Measurements from ENCODE around the gene CEND1. TPM values are rescaled to one million over a fixed set of nuclear protein-coding genes. Genes with fewer than 3 reads are reported as not detected.

Gene CEND1
- polyA plus RNA-seq, 3 donors, result 0.04 to 0.09 TPM; not detected in 1

DNA sequence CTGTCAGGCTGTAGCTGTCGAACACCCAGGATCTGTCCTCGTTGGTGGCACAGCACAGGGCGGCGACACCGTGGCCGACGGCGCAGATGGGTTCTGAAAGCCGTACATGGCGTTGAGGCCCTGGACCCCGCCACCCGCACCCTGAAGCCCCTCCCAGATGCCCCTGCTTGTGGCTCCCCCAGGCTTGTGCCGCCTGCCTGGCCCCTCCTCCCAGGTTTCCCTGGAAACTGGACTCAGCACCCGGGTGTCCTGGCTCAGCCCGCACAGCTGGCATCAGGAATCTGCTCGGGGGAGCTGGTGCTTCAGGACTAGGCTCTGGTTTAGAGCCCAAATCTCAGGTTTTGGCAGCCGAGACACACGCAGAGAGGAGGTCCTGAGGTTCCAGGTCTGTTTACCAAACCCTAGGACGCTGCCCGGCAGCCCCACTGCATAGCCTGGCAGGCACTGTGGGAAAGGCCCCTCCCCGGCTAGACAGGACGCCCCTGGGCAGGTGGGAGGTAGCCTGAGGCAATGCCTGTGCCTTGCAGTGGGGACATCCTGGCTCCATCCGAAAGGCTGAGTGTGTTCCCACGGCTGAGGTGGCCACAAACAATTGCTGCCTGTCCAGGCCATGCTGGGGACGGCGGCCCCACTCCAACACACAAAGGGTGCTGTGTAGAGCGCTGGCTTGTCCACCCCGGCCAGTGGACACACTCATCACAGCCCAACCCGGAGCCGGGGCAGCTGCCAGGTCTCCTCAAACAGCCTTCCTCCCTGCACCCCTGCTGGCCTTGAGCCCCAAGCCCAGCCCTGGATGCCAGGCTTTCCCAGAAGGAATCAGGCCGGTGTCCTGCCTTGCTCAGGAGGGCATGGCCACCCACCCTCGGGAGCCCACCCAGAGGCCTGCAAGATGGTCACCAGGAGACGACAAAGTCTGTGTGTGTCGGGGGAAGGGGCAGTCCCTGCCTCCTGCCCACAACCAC, 17.2 kb downstream of the CEND1 start:
- 78 to 80% (median 79%) methylated on average over 33 to 34 of the region's 34 CpGs for WGBS, 3 donors
- no peak overlapping the region for H3K27ac ChIP-seq (ENCODE audit: low read depth, low read length)

DNA sequence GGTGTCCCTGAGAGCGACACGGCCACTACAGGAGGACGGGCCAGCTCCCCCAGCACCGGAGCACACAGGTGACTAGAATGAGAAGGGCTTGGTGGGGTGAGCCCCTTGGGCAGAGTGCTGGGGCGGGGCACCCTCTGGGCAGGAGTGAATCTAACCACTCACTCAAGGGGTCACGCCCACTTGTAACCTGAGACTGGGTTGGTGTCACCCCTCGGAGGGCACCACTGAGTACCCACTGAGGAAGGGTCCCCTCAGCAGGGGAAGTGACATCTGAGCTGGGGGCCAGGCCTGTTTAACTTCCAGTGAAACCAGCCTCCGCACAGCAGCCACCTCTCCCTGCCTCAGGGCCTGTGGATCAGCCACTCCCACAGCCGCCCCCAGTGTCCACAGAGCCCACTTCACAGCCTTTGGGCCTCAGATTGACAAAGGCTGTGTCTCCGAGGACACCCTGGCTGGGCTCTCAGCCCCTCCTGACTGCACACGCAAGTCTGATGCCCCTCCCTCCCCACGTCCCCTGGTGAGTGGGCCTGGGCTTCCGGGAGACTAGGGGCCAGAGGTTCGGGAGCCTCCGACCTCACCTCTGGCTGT, 18.2 kb downstream of the CEND1 start:
- WGBS, 3 donors, result 81 to 88% (median 87%) methylated on average over 12 to 15 of the region's 15 CpGs
- no peak overlapping the region for H3K27ac ChIP-seq (ENCODE audit: low read depth, low read length)

DNA sequence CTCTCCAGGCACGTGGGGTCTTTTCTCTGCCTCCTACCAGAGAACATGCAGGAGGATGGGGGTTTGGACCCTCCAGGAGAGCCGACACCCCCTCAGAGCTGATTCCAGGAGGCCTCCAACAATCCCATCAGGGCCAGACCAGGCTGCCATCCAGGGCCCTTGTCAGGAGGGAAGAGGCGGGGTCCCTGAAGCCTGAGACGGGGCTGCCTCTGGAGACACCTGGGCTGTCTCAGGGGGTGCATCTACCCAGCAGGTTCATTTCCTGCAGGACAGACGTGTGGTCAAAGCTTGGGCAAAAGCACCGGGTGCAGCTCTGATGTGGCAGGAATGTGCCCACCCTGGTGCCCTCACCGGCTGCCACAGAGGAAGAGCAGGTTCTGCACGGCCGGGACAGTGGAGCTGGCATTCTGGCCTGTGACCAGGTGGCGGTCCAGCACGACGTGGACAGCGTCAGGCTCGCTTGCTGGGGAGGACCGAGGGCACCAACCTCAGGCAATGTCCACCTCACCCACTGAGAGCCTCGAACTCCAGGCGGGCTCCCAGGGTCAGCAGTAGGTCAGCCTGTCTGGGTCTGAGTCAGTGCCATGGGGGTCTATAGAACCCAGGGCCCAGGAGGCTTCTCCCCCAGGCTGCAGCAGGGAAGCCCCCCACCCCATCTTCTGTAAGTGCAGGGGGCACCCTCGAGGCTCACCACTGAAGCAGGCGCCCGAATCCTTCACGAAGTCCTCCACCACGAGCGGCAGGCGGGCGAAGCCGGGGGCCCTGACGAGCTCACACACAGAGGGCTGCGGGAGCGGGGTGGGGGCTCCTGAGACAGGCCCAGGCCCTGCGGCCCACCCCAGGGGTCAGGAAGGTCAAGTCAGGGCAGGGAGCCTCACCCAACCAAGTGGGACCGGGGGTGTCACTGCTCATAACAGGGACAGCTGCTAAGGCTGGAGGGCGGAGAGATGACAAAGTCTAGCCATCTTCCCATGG, 19.0 kb downstream of the CEND1 start:
- no peak overlapping the region for H3K27ac ChIP-seq (ENCODE audit: low read depth, low read length)
- 90 to 92% (median 92%) methylated on average over 31 to 32 of the region's 32 CpGs for WGBS, 3 donors

DNA sequence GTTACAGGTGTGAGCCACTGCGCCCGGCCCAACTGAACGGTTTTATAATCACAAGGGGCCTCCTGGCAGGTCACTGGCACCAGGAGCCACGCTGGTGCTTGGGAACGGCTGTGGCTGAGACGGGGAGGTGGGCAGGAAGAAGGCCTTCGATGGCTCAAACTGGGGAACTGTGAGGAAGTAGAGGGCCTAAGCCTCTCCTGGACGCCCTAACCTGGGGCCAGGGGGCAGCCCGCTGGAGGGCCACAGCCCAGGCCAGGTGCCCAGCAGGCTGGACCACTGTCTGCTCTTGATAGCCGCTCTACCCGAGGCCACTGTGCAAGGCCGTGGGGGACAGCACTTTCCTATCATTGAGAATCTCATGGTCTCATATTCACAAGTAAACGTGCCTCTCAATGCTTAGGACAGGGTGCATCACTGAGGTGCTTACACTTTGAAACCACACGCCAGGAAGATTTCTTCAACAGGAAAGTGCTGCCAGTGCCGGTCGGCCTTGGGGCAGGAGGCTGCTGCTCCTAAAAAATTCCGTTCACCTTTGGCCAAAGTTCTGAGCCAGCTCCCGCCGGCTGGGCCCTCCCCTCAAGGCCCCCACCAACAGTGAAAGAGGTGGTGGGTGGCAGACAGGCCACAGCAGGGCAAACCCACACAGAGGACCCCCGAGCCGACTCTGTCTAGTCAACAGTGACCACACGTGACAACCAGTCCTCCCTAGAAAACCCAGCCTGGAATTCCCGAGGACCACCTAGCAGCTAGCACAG, 19.8 kb downstream of the CEND1 start:
- H3K27ac ChIP-seq (ENCODE audit: low read depth, low read length), result no peak overlapping the region
- WGBS, 3 donors, result 87 to 88% (median 87%) methylated on average over 23 of the region's 23 CpGs

DNA sequence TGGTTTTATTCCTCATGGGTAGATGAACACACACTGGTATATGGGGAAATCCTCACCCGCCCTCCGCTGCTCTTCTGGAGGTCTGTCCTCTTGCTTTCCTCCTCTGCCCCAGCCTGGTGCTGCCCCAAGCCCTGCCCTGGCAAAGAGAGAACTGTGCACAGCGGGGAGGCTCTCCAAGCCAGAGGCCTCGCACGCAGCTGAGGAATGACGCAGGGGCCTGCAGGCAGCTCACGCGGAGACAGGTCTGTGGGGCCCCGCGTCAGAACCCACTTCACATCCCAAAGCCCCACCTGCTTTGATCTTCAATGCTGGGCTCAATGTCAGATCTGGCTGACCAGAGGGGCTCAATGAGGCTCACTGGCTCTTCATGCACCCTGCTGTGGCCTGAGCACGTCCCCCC, 22.7 kb downstream of the CEND1 start:
- 92 to 93% (median 93%) methylated on average over 11 of the region's 11 CpGs for WGBS, 3 donors
- H3K27ac ChIP-seq (ENCODE audit: low read depth, low read length), result no peak overlapping the region

DNA sequence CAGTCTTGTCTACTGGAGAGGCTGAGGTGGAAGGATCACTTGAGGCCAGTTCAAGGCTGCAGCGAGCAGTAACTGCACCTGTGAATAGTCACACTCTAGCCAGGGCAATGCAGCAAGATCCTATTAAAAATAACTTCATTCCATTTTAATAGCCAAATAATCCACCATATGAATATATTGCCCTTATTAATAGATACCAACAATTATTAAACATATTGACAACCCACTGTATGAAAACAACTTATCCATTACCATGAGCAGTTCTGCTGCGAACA, 23.0 kb downstream of the CEND1 start:
- WGBS, 3 donors, result 92 to 95% (median 94%) methylated on average over 2 of the region's 2 CpGs
- H3K27ac ChIP-seq (ENCODE audit: low read depth, low read length), result no peak overlapping the region

DNA sequence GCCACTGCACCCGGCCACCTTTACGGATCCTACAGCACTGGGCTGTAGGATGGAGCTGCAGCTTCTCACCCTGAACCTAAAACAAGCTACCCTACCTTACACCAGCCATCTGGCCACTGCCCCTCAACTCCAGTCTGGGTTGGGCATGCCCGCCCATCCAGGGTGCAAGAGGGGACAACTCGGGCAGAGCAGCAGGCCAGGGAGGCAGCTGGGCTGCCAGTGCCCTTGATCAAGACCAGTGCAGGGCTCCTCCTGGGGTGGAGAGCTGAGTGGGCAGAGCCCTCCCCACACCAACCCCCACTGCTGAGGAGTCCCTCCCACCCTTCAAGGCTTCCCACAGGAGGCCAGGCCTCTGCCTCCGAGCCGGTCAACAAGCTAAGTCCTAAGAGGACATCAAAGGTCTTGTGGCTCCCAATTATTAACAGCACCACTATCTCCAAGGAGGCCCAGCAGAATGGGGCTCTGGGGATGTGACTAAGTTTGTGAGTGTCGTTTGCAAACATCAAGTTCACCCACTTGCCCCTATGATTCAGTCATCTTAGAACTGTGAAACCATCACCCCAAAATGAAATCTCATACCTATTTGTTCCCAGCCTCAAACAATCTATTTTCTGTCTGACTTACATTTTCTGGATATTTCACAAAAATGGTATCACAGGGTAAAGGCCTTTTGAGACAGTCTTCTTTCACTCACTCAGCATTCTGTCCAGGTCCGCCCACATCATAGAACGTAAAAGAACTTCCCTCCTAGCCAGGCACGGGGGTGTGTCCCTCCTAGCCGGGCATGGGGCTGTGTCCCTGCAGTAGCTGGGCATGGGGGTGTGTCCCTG, 23.6 kb downstream of the CEND1 start:
- no peak overlapping the region for H3K27ac ChIP-seq (ENCODE audit: low read depth, low read length)
- 76 to 88% (median 77%) methylated on average over 11 of the region's 11 CpGs for WGBS, 3 donors

DNA sequence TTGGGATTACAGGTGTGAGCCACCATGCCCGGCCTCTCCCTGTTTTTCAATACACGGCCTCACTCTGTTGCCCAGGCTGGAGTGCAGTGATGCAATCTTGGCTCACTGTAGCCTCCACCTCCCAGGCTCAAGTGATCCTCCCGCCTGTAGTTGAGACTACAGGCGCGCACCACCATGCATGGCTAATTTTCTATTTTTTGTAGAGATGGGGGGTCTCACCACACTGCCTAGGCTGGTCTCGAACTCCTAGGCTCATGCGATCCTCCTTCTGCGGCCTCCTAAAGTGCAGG, 24.1 kb downstream of the CEND1 start:
- 91 to 98% (median 92%) methylated on average over 8 of the region's 8 CpGs for WGBS, 3 donors
- no peak overlapping the region for H3K27ac ChIP-seq (ENCODE audit: low read depth, low read length)

DNA sequence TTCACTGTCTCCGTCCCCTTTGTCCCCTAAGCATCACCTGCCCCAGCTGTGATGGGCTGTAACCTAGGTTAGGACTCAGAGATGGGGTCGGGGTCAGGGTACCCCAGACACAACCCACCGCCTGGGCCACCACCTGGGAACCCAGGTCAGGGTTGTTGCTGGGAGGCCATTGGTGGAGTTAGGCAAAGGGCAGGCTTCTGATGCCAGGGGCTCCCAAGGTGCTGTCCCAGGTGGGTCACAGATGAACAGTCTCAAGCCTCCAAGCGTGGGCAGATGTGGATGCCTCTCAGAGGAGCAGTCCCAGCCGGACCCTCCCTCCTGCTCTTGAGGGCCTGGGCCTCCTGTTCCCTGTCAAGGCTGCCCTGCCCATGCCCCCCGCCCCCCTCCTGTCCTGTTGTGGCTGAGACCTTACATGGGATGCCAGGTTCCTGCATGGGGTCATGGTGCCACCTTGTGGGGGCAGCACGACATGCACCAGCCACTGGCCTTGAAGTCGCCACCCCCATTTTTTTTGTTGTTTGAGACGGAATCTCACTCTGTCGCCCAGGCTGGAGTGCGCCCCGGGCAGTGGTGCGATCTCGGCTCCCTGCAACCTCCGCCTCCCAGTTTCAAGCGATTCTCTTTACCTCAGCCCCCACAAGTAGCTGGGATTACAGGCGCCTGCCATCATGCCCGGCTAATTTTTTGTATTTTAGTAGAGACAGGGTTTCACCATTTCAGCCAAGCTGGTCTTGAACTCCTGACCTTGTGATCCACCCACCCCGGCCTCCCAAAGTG, 24.7 kb downstream of the CEND1 start:
- no peak overlapping the region for H3K27ac ChIP-seq (ENCODE audit: low read depth, low read length)
- WGBS, 3 donors, result 70 to 72% (median 71%) methylated on average over 19 of the region's 19 CpGs

DNA sequence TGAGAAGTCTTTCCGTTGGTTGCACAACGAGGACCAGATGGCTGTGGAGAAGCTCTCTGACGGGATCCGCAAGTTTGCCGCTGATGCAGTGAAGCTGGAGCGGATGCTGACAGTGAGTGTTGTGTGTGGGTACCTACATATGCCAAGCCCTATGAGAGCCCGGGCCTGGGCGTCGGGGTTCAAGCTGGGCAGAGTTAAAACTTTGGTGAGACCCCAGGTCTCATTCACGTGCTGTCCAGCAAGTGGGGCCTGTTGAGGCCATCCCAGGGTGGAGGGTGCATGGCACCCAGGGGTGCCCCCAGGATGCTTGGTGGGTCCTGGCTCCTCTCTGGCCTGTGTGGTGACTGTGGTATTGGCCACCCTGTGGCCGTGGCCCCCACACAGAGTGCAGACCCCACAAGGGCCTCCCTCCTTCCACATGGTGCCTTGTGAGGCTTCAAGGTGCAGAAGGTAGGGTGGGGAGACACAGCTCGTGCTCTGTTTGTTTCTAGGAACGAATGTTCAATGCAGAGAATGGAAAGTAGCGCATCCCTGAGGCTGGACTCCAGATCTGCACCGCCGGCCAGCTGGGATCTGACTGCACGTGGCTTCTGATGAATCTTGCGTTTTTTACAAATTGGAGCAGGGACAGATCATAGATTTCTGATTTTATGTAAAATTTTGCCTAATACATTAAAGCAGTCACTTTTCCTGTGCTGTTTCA, 25.4 kb downstream of the CEND1 start:
- no peak overlapping the region for H3K27ac ChIP-seq (ENCODE audit: low read depth, low read length)
- 82 to 87% (median 85%) methylated on average over 18 of the region's 18 CpGs for WGBS, 3 donors

DNA sequence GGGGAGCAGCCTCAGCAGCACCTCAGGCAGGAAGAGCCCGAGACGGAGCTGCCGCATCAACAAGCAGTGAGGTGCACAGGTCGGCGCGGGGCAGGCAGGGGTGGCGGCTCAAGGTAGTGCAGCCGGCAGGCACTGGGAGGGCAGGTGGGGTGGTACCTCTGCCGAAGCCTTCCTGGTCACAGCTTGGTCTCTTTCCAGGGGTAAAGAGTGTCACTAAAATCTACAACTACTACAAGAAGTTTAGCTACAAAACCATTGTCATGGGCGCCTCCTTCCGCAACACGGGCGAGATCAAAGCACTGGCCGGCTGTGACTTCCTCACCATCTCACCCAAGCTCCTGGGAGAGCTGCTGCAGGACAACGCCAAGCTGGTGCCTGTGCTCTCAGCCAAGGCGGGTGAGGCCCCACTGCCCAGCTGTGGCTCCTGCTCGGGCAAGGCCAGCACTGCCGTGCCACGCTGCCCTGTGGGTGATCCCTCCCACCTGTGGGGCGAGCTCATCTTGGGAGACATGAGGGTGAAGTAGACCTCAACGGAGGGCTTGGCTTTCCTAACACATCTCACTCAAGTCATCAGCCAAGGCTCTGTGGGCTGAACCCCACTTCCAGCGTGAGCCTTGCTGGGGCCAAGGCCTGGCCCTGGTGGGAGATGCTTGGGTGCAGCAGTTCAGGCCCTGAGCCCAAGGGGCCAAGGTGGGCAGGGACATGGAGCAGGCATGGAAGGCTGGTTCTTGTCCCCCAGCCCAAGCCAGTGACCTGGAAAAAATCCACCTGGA, 26.2 kb downstream of the CEND1 start:
- WGBS, 3 donors, result 89% methylated on average over 22 of the region's 22 CpGs
- no peak overlapping the region for H3K27ac ChIP-seq (ENCODE audit: low read depth, low read length)

DNA sequence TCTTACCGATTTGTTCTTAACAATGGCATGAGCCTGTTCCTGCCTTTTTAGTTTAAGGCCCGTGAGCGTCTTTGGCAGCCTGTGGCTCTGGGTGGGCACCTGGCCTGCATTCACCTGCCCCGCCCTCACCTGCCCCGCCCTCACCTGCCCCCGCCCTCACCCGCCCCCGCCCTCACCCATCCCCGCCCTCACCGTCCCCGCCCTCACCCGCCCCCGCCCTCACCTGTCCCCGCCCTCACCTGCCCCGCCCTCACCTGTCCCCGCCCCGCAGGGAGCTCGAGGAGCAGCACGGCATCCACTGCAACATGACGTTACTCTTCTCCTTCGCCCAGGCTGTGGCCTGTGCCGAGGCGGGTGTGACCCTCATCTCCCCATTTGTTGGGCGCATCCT, 26.8 kb downstream of the CEND1 start:
- H3K27ac ChIP-seq (ENCODE audit: low read depth, low read length), result no peak overlapping the region
- 42 to 82% (median 67%) methylated on average over 19 to 24 of the region's 24 CpGs for WGBS, 3 donors

DNA sequence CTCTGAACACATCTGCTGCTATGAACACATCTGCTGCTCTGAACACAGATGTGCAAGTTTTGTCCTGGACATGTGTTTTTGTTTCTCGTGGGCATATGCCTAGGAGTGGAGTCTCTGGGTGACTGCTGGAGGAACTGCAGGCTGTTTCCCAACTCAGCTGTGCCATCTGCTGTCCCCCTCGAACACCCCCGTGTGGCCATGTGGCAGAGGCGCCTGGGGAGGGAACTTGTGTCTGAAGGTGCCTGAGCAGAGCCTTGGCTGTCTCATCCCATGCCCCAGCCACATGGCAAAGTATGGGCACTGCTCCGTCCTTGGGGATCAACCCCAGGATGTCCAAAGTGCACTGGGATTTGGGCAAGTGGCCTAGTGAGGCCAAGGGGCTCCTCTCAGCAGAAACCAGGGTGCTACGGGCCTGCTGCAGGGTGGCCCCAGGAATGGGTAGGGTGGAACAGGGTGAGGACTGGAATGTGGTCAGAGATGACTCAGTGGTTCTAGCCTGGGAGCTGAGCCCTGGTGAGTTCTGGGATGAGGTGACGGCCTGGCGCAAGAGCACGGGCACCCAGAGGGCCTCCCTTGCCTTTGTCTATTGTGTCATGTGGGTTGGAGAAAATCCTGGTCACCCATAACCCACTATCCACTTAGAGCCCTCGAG, 27.3 kb downstream of the CEND1 start:
- H3K27ac ChIP-seq (ENCODE audit: low read depth, low read length), result no peak overlapping the region
- WGBS, 3 donors, result 42 to 61% (median 53%) methylated on average over 10 of the region's 10 CpGs

DNA sequence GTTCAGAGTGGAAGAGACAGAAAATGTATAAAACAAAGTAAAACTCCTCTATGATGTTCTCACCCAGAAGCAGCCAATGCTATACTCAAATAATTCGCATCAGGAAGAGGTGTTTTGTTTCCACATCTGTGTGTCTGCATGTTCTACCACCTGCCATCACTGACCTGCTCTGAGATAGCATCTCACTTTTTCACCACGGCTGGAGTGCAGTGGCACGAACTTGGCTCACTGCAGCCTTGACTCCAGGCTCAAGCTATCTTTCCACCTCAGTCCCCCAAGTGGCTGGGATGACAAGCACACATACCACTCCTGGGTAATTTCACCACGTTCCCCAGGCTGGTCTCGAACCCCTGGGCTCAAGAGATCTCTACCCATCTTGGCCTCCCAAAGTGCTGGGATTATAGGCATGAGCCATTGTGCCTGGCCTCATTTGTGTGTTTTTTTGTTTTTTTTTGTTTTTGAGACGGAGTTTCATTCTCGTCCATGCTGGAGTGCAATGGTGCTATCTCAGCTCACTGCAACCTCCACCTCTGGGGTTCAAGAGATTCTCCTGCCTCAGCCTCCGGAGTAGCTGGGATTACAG, 28.3 kb downstream of the CEND1 start:
- no peak overlapping the region for H3K27ac ChIP-seq (ENCODE audit: low read depth, low read length)
- 85 to 93% (median 89%) methylated on average over 8 of the region's 8 CpGs for WGBS, 3 donors

DNA sequence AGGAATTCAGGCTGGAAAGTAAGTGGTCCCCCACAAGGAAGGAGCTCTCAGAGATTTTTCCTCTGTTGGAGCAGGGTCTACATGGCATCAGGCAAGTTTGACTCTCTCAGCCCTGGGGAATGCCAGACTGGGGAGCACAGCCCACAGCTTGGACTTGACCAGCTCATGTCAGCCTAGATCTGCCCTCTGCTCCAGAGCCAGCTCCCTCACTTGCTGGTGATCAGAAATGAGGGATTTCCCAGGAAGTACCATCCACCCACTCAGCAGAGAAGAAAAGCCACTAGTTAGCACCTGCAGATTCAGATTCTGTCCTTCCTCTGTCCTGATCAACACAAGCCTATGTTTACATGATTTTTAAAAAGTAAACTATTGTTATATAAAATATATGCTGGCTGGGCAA, 29.7 kb downstream of the CEND1 start:
- no peak overlapping the region for H3K27ac ChIP-seq (ENCODE audit: low read depth, low read length)
